Bone marrow (tissue), 2 donors: ENCODE data around the gene NPAS2.

Experiments used
- DNase-seq, 2 donors: peaks; one replicate each; lab custom pipeline; 2025; lab: John Stamatoyannopoulos, UW

The NPAS2 gene

GRCh38 chr2:100907832-100908231, 87.9 kb downstream of the NPAS2 start:
- DNase-seq: no peak

- no peak for DNase-seq
Measured at GRCh38 chr2:100909534-100910081, 89.7 kb downstream of the NPAS2 start.

GRCh38 chr2:100910111-100910510, 90.2 kb downstream of the NPAS2 start:
- DNase-seq: no peak

- DNase-seq: no peak
Measured at GRCh38 chr2:100919316-100919715, 99.4 kb downstream of the NPAS2 start.

GRCh38 chr2:100921685-100922161, 101.8 kb downstream of the NPAS2 start:
- DNase-seq: no peak

- DNase-seq: no peak
Measured at GRCh38 chr2:100923461-100924060, 103.6 kb downstream of the NPAS2 start.

GRCh38 chr2:100924122-100924519, 104.2 kb downstream of the NPAS2 start:
- no peak for DNase-seq

- DNase-seq: no peak
Measured at GRCh38 chr2:100924520-100925451, 104.8 kb downstream of the NPAS2 start.

- DNase-seq: no peak
Measured at GRCh38 chr2:100928235-100928634, 108.3 kb downstream of the NPAS2 start.

GRCh38 chr2:100929147-100929546, 109.2 kb downstream of the NPAS2 start:
- no peak for DNase-seq

GRCh38 chr2:100934504-100935371, 114.8 kb downstream of the NPAS2 start:
- DNase-seq: no peak

- DNase-seq: no peak
Measured at GRCh38 chr2:100935372-100935752, 115.4 kb downstream of the NPAS2 start.

- no peak for DNase-seq
Measured at GRCh38 chr2:100936070-100936741, 116.3 kb downstream of the NPAS2 start.

GRCh38 chr2:100936972-100937542, 117.1 kb downstream of the NPAS2 start:
- no peak for DNase-seq

- DNase-seq: no peak
Measured at GRCh38 chr2:100938031-100939026, 118.4 kb downstream of the NPAS2 start.

- no peak for DNase-seq
Measured at GRCh38 chr2:100939445-100939844, 119.5 kb downstream of the NPAS2 start.

GRCh38 chr2:100940240-100940639, 120.3 kb downstream of the NPAS2 start:
- no peak for DNase-seq

GRCh38 chr2:100940766-100941645, 121.1 kb downstream of the NPAS2 start:
- no peak for DNase-seq
